Endothelial cell of umbilical vein (primary cell): ENCODE measurements around the gene BSPRY. TPM values are rescaled to one million over a fixed set of nuclear protein-coding genes. Genes with fewer than 3 reads are reported as not detected.
A peak's percentile ranks its signal among the peaks of the same experiment; 100 is the strongest.

Source experiments
- Bru-seq: library from RNA; stranded (reverse); fragments of 400-500 nt; gene quantifications from one replicate; lab custom pipeline; 2021; lab: Mats Ljungman, UMichigan
- BruChase-seq, 2 experiments: library from RNA; stranded (reverse); fragments of 400-500 nt; gene quantifications; one replicate each; lab custom pipeline; 2021; lab: Mats Ljungman, UMichigan
- BruUV-seq: library from RNA; stranded (reverse); fragments of 400-500 nt; replicated peaks from 2 replicates; lab custom pipeline; 2021; lab: Mats Ljungman, UMichigan
- CTCF ChIA-PET: fragments of 300-600, 350-600 bp; sonication (Branson Sonifier 250); formaldehyde crosslinking; loops from one replicate; lab custom pipeline; 2021; ENCODE audit warnings: antibody characterized with exemption, inconsistent platforms; lab: Charles Lee
- POLR2A ChIA-PET: fragments of 300-600, 350-600 bp; sonication (Branson Sonifier 250); formaldehyde crosslinking; loops from one replicate; lab custom pipeline; 2021; ENCODE audit warnings: antibody characterized with exemption, inconsistent platforms; lab: Charles Lee
- DNase-seq: peaks from one replicate; pipeline ENCODE4 v3.0.0-alpha.2; 2011; ENCODE audit warnings: low read depth, low spot score
- FAIRE-seq: peaks from 2 replicates; lab custom pipeline; 2011; peaks lifted over from hg19 to GRCh38; lab: Jason Lieb, UNC
- H2AFZ ChIP-seq: 2 replicates; pipeline ENCODE4 v1.6.0; 2012; ENCODE audit warnings: low read depth, low read length, control low read depth, inconsistent platforms
- H3K27ac ChIP-seq: 2 replicates; pipeline ENCODE4 v1.5.1; 2011; ENCODE audit warnings: low read depth, mild to moderate bottlenecking, control low read depth, low read length, moderate library complexity; ENCODE audit not compliant: insufficient read depth
- H3K27me3 ChIP-seq, 2 experiments: 2 replicates each; pipeline versions ENCODE4 v1.6.0 to v1.6.1; 2011; ENCODE audit warnings: low read length in 2 of 2, mixed read lengths in 1 of 2; ENCODE audit not compliant: control insufficient read depth in 2 of 2, insufficient read depth in 2 of 2
- H3K36me3 ChIP-seq, 2 experiments: 2 replicates in 1 of 2; 3 replicates in 1 of 2; pipeline ENCODE4 v1.5.1; 2011; ENCODE audit warnings: low read length in 2 of 2, mild to moderate bottlenecking in 1 of 2, moderate library complexity in 1 of 2; ENCODE audit not compliant: control insufficient read depth in 2 of 2, insufficient read depth in 2 of 2; ENCODE audit errors: extremely low read depth in 1 of 2
- H3K4me1 ChIP-seq: 3 replicates; pipeline ENCODE4 v1.5.1; 2011; ENCODE audit warnings: mild to moderate bottlenecking, low read length; ENCODE audit not compliant: control insufficient read depth, insufficient read depth; ENCODE audit errors: extremely low read depth
- H3K4me2 ChIP-seq: 2 replicates; pipeline ENCODE4 v1.6.1; 2011; ENCODE audit warnings: low read length, control low read depth, mixed read lengths; ENCODE audit not compliant: insufficient read depth
- H3K4me3 ChIP-seq, 3 experiments: fragments of 200-600 bp in 1 of 3; sonication (generic), shearing (Covaris generic) in 1 of 3; replicated peaks in 1 of 3; 2 replicates each; pipeline ENCODE4 v1.5.1; 2011 to 2016; ENCODE audit warnings: control low read depth in 3 of 3, low read length in 3 of 3, mild to moderate bottlenecking in 2 of 3, inconsistent platforms in 1 of 3, low read depth in 1 of 3, moderate library complexity in 1 of 3; ENCODE audit not compliant: insufficient read depth in 1 of 3
- H3K79me2 ChIP-seq: 2 replicates; pipeline ENCODE4 v1.6.0; 2012; ENCODE audit warnings: low read length, inconsistent platforms; ENCODE audit not compliant: control insufficient read depth, insufficient read depth
- H3K9ac ChIP-seq: replicated peaks from 2 replicates; pipeline ENCODE3; 2011; ENCODE audit warnings: low read length, control low read depth; ENCODE audit not compliant: insufficient read depth; ENCODE audit errors: extremely low read depth
- H3K9me1 ChIP-seq: replicated peaks from 3 replicates; pipeline ENCODE4 v1.6.0; 2011; ENCODE audit warnings: mild to moderate bottlenecking, low read length; ENCODE audit not compliant: control insufficient read depth, insufficient read depth; ENCODE audit errors: extremely low read depth
- H3K9me3 ChIP-seq: replicated peaks from 2 replicates; pipeline ENCODE4 v1.5.1; 2012; ENCODE audit warnings: low read length, inconsistent platforms; ENCODE audit not compliant: control insufficient read depth, insufficient read depth
- H4K20me1 ChIP-seq: replicated peaks from 2 replicates; pipeline ENCODE3; 2011; ENCODE audit warnings: mild to moderate bottlenecking, low read length; ENCODE audit not compliant: control insufficient read depth, insufficient read depth; ENCODE audit errors: extremely low read depth
- EZH2 ChIP-seq: IDR thresholded peaks from 2 replicates; pipeline ENCODE4 v1.6.1; 2012; ENCODE audit warnings: borderline replicate concordance, low read depth, mild to moderate bottlenecking, moderate library complexity, low read length, inconsistent platforms; ENCODE audit not compliant: severe bottlenecking
- JUN ChIP-seq: IDR thresholded peaks from 2 replicates; pipeline ENCODE4 v1.6.1; 2011; ENCODE audit warnings: borderline replicate concordance, low read depth; ENCODE audit not compliant: insufficient read length, insufficient read depth
- MYC ChIP-seq: IDR thresholded peaks from one replicate; pipeline ENCODE4 v1.6.1; 2011; ENCODE audit warnings: mild to moderate bottlenecking, low read depth, low read length
- POLR2A ChIP-seq: IDR thresholded peaks from 2 replicates; pipeline ENCODE4 v1.6.1; 2012; ENCODE audit warnings: low read depth, mild to moderate bottlenecking, control low read depth, low read length
- POLR2AphosphoS5 ChIP-seq: IDR thresholded peaks from 2 replicates; pipeline ENCODE4 v1.6.1; 2012; ENCODE audit warnings: low read depth, mild to moderate bottlenecking, control low read depth, low read length, moderate library complexity; ENCODE audit not compliant: insufficient read depth
- dilution Hi-C: fragments of 300-500 bp; cut with MboI; formaldehyde crosslinking; loops from one replicate; pipeline ENCODE4 v1.15.0; 2019; ENCODE audit warnings: low sequenced_read_pairs; ENCODE audit not compliant: extremely low pct_ligation_motif_present
- intact Hi-C: fragments of 100-400 bp; cut with micrococcal nuclease; formaldehyde crosslinking; loops from one replicate; pipeline ENCODE4 v1.10.0; 2022
- long read RNA-seq: library from polyadenylated mRNA; stranded (forward); transcript quantifications from one replicate; pipeline ENCODE4 v2.0.0, GENCODE V29; 2021
- polyA minus RNA-seq, 3 experiments: library from RNA; depleted of rRNA, polyadenylated mRNA; stranded (reverse); fragments of >200 nt; gene quantifications; 1 replicate in 1 of 3; 2 replicates in 2 of 3; pipeline ENCODE4 v1.2.3, GENCODE V29; 2011
- polyA plus RNA-seq, 4 experiments: library from polyadenylated mRNA; depleted of rRNA in 3 of 4; stranded (reverse) in 3 of 4; unstranded in 1 of 4; fragments of >200 nt; gene quantifications; 2 replicates each; pipeline versions ENCODE4 v1.2.1 to v1.2.3, GENCODE V29; 2011 to 2012; ENCODE audit warnings: missing spikeins in 1 of 4
- total RNA-seq: library from RNA; stranded (reverse); gene quantifications from 2 replicates; pipeline ENCODE4 v1.2.3, GENCODE V29; 2021

The BSPRY gene
- total RNA-seq (not detected in 2 replicates), polyA plus RNA-seq (not detected in 2 replicates), polyA minus RNA-seq (not detected in 2 replicates), Bru-seq, nascent RNA (not detected), BruChase-seq, experiment 1, labeled RNA remaining after a 6-hour chase (percentile 8 among the genes with signal in this experiment), BruChase-seq, experiment 2, labeled RNA remaining after a 2-hour chase (percentile 5 among the genes with signal in this experiment)
- polyA plus RNA-seq (2011; cell fraction: cytosol; rRNA removed): not detected in 2 replicates
- not detected in 2 replicates for polyA plus RNA-seq (2011; cell fraction: nucleus; rRNA removed)
- polyA plus RNA-seq (2012): not detected in 2 replicates
- polyA minus RNA-seq (2011; cell fraction: cytosol; rRNA and poly(A)+ RNA removed): not detected
- not detected in 2 replicates for polyA minus RNA-seq (2011; cell fraction: nucleus; rRNA and poly(A)+ RNA removed)
- long read RNA-seq: 0 reads

- DNase-seq: no peak
- Histone ChIP-seq H3K9ac (no peak within 1 kb of the TSS), H3K27ac (no peak within 1 kb of the TSS), H4K20me1 (no peaks in the 10 kb centered on the region), H2AFZ (no peak within 1 kb of the TSS), H3K4me3 (peak within 1 kb of the TSS in 1 of 3 experiments; percentile 3), H3K27me3 (peaks cover 42 to 52% of the 10 kb centered on the region in 2 experiments), H3K9me1 (no peaks in the 10 kb centered on the region), H3K79me2 (no peaks in the 10 kb centered on the region), H3K4me1 (peaks cover 3% of the 10 kb centered on the region), H3K4me2 (peak within 1 kb of the TSS; percentile 28), H3K9me3 (no peaks in the 10 kb centered on the region), H3K36me3 (no peaks in the 10 kb centered on the region)
- ChIA-PET POLR2A (no interaction called here), CTCF (interaction anchor here (1.7 to 2.2 kb wide), 2 partner anchors 53 to 56 kb away, joined by 3 to 5 read pairs; no protein-coding TSS in a partner anchor)
- FAIRE-seq: no peak
- TF ChIP-seq POLR2AphosphoS5: no peak
- TF ChIP-seq MYC: no peak
- TF ChIP-seq EZH2: peak; percentile 91
- no peak for TF ChIP-seq POLR2A
- intact Hi-C loops: no loop called here
- no TSS peak for BruUV-seq
- dilution Hi-C loops: no loop called here
Measured at GRCh38 chr9:113349445-113350094, at the start of gene BSPRY. BSPRY (plus strand) TSS chr9:113349541; CDS start chr9:113349580, 39 bp downstream.

DNA sequence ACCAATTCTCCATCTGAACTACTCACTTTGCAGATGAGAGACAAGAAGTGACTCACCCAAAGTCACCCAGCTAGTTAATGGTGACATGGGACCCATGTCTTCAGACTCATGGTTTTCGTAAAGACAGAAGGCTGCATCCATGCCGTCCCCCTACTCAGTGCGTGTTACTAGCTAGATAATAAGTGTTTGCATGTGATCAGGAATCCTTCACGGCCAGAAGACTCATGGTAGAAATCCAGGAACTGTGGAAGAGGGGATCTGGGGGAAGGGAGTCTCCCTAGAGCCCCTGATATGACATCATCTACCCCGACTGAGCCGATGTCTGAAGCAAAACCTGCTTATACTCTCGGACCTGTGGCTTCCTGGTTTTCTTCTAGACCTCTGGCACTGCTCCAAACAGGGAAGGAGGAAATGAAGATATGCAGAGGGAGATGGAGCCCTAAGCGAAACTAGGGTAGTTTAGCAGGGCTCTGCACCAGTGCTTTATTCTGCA is 49.5 kb upstream of the BSPRY start:
- BruUV-seq: no TSS peak
- no peaks in the 10 kb centered on the region for H3K9me1 ChIP-seq
- no peak overlapping the region for H2AFZ ChIP-seq
- POLR2A ChIA-PET: no interaction called here
- no peaks in the 10 kb centered on the region for H3K36me3 ChIP-seq
- dilution Hi-C loops: no loop called here
- H3K27me3 ChIP-seq: peaks cover 3 to 8% of the 10 kb centered on the region in 2 experiments
- H3K4me1 ChIP-seq: peaks cover 3% of the 10 kb centered on the region
- no peak overlapping the region for H3K9ac ChIP-seq
- FAIRE-seq (peak; percentile 82), DNase-seq (peak; percentile 43)
- TF ChIP-seq MYC (no peak), JUN (peak; percentile 27)
- peak overlapping the region; percentile 30 for H3K4me2 ChIP-seq
- H4K20me1 ChIP-seq: no peaks in the 10 kb centered on the region
- intact Hi-C loops: no loop called here
- H3K27ac ChIP-seq: no peak overlapping the region
- H3K4me3 ChIP-seq: no peak overlapping the region
- H3K9me3 ChIP-seq: no peaks in the 10 kb centered on the region
- CTCF ChIA-PET: no interaction called here
- no peaks in the 10 kb centered on the region for H3K79me2 ChIP-seq
